MCF 10A (cell line): Measurements from ENCODE around the gene WRAP53. TPM values are rescaled to one million over a fixed set of nuclear protein-coding genes. Genes with fewer than 3 reads are reported as not detected.
A peak's percentile ranks its signal among the peaks of the same experiment; 100 is the strongest.

ENCODE experiments used
- BruUV-seq: library from RNA; stranded (reverse); fragments of 400-500 nt; replicated peaks from 2 replicates; lab custom pipeline; 2021; lab: Mats Ljungman, UMichigan
- CTCF ChIA-PET: fragments of 300-600 bp; sonication (Branson Sonifier 250); formaldehyde crosslinking; extraction: SDS; loops from one replicate; lab custom pipeline; 2021; ENCODE audit warnings: antibody characterized with exemption, inconsistent platforms; lab: Yijun Ruan, JAX
- POLR2A ChIA-PET: fragments of 300-600, 350-650 bp; sonication (Branson Sonifier 250); formaldehyde crosslinking; extraction: SDS; loops from one replicate; lab custom pipeline; 2020; ENCODE audit warnings: antibody characterized with exemption, inconsistent platforms; lab: Yijun Ruan, JAX
- DNase-seq: peaks from one replicate; pipeline ENCODE4 v3.0.0-alpha.2; 2018; ENCODE audit not compliant: unreplicated experiment
- H3K27ac Mint-ChIP-seq: one replicate; pipeline ENCODE4 v1.8.0; 2022; ENCODE audit warnings: mild to moderate bottlenecking, low read depth, mixed read lengths; ENCODE audit not compliant: unreplicated experiment
- H3K27me3 Mint-ChIP-seq: one replicate; pipeline ENCODE4 v1.8.0; 2022; ENCODE audit warnings: mixed read lengths; ENCODE audit not compliant: insufficient read depth, unreplicated experiment
- H3K36me3 Mint-ChIP-seq: one replicate; pipeline ENCODE4 v1.8.0; 2022; ENCODE audit warnings: mild to moderate bottlenecking, moderate library complexity, mixed read lengths; ENCODE audit not compliant: insufficient read depth, unreplicated experiment
- H3K4me1 Mint-ChIP-seq: one replicate; pipeline ENCODE4 v1.8.0; 2022; ENCODE audit warnings: mixed read lengths; ENCODE audit not compliant: insufficient read depth, unreplicated experiment
- H3K4me3 Mint-ChIP-seq: one replicate; pipeline ENCODE4 v1.8.0; 2022; ENCODE audit warnings: mild to moderate bottlenecking, moderate library complexity, mixed read lengths; ENCODE audit not compliant: unreplicated experiment
- H3K9me3 Mint-ChIP-seq: one replicate; pipeline ENCODE4 v1.8.0; 2022; ENCODE audit warnings: mixed read lengths; ENCODE audit not compliant: unreplicated experiment
- intact Hi-C: fragments of 100-400 bp; cut with micrococcal nuclease; formaldehyde crosslinking; loops from 2 replicates; pipeline ENCODE4 v1.14.1; 2022
- total RNA-seq: library from RNA; stranded (reverse); gene quantifications from 2 replicates; pipeline ENCODE4 v1.2.3, GENCODE V29; 2022
- TF ChIP-seq, protein P1 (sequence below): fragments of 200-600 bp; IDR thresholded peaks from one replicate; pipeline ENCODE4 v1.8.0; 2022; ENCODE audit warnings: antibody characterized with exemption, mild to moderate bottlenecking; ENCODE audit not compliant: unreplicated experiment

Gene WRAP53
- total RNA-seq, 1 experiment from 2014 or later, result 10.7 TPM

DNA sequence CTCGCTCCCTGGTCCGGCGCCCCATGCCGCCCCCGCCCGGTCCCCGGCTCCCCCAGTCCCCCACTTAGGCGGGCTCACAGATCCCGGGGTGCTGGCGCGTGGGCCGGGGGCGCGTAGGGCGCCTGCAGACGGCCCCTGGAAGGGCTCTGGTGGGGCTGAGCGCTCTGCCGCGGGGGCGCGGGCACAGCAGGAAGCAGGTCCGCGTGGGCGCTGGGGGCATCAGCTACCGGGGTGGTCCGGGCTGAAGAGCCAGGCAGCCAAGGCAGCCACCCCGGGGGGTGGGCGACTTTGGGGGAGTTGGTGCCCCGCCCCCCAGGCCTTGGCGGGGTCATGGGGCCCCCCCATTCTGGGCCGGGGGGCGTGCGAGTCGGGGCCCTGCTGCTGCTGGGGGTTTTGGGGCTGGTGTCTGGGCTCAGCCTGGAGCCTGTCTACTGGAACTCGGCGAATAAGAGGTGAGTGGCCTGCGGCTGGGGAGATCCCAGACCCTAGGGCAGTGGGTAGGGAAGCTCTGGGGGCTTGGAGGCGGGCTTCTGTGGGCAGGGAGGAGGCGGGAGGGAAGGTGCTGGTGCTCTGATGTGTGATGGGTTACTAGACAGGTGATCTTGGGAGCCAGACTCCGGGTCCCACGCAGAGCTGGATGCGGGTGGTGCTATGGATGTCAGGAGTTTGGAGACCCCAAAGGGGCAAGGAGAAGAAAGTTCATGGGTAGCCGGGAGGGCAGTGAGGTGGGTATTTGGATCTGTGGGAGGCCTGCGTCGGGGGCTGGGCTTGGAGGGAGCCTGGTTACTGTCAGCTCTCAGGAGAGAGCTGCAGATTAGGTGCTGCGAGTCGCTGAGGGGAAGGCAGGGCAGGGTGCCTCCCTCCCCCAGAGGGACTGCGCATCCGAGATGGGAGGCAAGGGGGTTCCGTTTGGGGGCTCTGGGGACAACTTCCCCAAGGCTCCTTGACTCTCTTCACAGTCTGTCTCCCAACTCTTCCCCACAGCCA is 17.3 kb downstream of the WRAP53 start:
- Mint-ChIP-seq H3K27me3 (peaks cover 23% of the 10 kb centered on the region), H3K4me3 (peak overlapping the region; percentile 76), H3K9me3 (no peaks in the 10 kb centered on the region), H3K4me1 (peaks cover 6% of the 10 kb centered on the region), H3K36me3 (peaks cover 11% of the 10 kb centered on the region), H3K27ac (no peak overlapping the region)
- ChIA-PET POLR2A (interaction anchor here (0.6 to 3.7 kb wide), 5 partner anchors 11 to 130 kb away, joined by 3 to 18 read pairs (median 3); partner anchors contain the start of genes DNAH2, TP53 and WRAP53), CTCF (interaction anchor here (0.5 to 2.4 kb wide), 4 partner anchors 11 to 71 kb away, joined by 3 to 11 read pairs (median 3); partner anchors contain the start of genes DNAH2 and TP53)
- no peak for DNase-seq
- no TSS peak for BruUV-seq
- intact Hi-C loops, result no loop called here
- TF ChIP-seq, protein P1, sequence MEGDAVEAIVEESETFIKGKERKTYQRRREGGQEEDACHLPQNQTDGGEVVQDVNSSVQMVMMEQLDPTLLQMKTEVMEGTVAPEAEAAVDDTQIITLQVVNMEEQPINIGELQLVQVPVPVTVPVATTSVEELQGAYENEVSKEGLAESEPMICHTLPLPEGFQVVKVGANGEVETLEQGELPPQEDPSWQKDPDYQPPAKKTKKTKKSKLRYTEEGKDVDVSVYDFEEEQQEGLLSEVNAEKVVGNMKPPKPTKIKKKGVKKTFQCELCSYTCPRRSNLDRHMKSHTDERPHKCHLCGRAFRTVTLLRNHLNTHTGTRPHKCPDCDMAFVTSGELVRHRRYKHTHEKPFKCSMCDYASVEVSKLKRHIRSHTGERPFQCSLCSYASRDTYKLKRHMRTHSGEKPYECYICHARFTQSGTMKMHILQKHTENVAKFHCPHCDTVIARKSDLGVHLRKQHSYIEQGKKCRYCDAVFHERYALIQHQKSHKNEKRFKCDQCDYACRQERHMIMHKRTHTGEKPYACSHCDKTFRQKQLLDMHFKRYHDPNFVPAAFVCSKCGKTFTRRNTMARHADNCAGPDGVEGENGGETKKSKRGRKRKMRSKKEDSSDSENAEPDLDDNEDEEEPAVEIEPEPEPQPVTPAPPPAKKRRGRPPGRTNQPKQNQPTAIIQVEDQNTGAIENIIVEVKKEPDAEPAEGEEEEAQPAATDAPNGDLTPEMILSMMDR, result no peak

DNA sequence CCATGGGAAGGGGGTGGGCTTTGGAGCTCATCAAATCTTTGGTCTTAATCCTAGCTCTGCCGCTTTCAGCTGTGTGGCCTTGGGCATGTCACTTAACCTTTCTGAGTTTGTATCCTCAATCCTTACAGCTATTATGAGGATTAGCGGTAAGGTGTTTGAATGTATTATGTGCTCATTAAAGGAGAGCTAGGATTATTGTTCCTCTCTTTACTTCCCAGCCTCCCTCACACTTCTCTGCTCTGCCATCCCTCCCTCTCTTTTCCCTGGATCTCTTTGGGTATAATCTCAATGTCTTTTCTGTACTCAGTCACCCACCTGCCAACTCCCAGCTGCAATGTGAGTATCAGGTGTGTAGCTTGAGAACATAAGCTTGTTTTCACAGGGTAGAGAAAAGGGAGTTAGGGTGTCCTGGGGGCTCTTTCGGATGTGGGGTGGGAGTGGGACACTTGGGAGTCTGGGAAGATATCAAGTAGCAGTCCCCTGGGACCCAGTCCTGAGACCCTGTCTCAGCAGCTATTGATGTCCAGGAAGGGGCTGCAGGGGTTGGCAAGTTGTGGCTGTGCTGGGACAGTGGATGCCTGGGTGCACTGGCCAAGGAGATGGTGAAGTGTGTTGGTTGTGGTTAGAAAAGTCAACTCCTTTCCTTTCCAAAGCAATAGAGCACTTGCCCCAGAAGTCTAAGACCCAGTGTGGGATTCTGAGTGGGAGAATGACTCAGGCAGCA is 18.5 kb downstream of the WRAP53 start:
- H3K36me3 Mint-ChIP-seq, result peaks cover 5% of the 10 kb centered on the region
- H3K9me3 Mint-ChIP-seq, result no peaks in the 10 kb centered on the region
- peak overlapping the region; percentile 76 for H3K4me3 Mint-ChIP-seq
- no peak for DNase-seq
- TF ChIP-seq, protein P1, result no peak
- H3K27ac Mint-ChIP-seq, result no peak overlapping the region
- no TSS peak for BruUV-seq
- H3K4me1 Mint-ChIP-seq, result peaks cover 6% of the 10 kb centered on the region
- ChIA-PET CTCF (interaction anchor here (0.5 to 2.4 kb wide), 8 partner anchors 10 to 404 kb away, joined by 3 to 11 read pairs (median 3); partner anchors contain the start of genes DNAH2, TP53 and WRAP53), POLR2A (interaction anchor here (0.6 to 3.7 kb wide), 5 partner anchors 10 to 119 kb away, joined by 3 to 18 read pairs (median 3); partner anchors contain the start of genes DNAH2, TP53 and WRAP53)
- peaks cover 23% of the 10 kb centered on the region for H3K27me3 Mint-ChIP-seq
- intact Hi-C loops, result no loop called here

DNA sequence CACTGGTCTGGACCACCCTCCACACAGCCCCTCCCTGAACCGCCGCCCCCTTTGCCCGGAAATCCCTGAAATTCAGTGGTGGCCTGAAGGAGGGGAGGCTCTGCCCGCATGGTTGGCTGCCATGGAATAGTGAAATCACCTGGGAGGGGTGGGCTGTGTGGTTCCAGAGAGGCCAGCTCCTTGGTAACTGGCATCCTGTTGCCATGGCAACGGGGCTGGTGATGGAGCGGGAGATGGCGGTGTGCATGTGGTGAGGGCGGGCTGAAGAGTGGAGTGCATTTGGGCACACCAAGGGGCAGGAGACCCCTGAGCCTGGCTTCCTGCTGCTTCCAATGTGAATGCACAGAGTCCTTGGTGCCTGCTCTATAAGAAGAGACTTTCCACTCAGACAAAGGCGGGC is 19.2 kb downstream of the WRAP53 start:
- Mint-ChIP-seq H3K4me3 (no peak overlapping the region), H3K36me3 (peaks cover 4% of the 10 kb centered on the region), H3K4me1 (peaks cover 6% of the 10 kb centered on the region)

More for the DNA sequence above, 19.2 kb downstream of the WRAP53 start:
- no peaks in the 10 kb centered on the region for H3K9me3 Mint-ChIP-seq
- H3K27me3 Mint-ChIP-seq, result peaks cover 23% of the 10 kb centered on the region
- POLR2A ChIA-PET, result interaction anchor here (1.0 to 3.7 kb wide), 2 partner anchors 9 to 81 kb away, joined by 3 to 18 read pairs; partner anchors contain the start of gene DNAH2
- intact Hi-C loops, result no loop called here
- TF ChIP-seq, protein P1, result no peak
- CTCF ChIA-PET, result interaction anchor here (0.8 to 2.4 kb wide), 4 partner anchors 9 to 404 kb away, joined by 3 to 11 read pairs (median 6); partner anchors contain the start of genes DNAH2 and WRAP53
- no peak for DNase-seq
- H3K27ac Mint-ChIP-seq, result no peak overlapping the region
- BruUV-seq, result no TSS peak
